Small intestine (tissue), 16 donors: ENCODE results near the gene COLEC11. TPM values are rescaled to one million over a fixed set of nuclear protein-coding genes. Genes with fewer than 3 reads are reported as not detected.

Experiments
- DNase-seq, 2 donors: peaks; one replicate each; pipeline versions ENCODE4 v3.0.0 to v3.0.0-alpha.2; 2013
- FAIRE-seq: peaks from 2 replicates; lab custom pipeline; 2012; peaks lifted over from hg19 to GRCh38; lab: Jason Lieb, UNC
- H3K27ac ChIP-seq, 3 donors: one replicate each; pipeline ENCODE4 v1.5.1; 2013; ENCODE audit warnings: low read length in 2 of 3, mild to moderate bottlenecking in 2 of 3, control low read depth in 1 of 3, inconsistent platforms in 1 of 3, low read depth in 1 of 3, moderate library complexity in 1 of 3
- H3K27me3 ChIP-seq, 3 donors: one replicate each; pipeline ENCODE4 v1.6.1; 2013; ENCODE audit warnings: low read length in 3 of 3, inconsistent platforms in 1 of 3; ENCODE audit not compliant: control insufficient read depth in 3 of 3, insufficient read depth in 3 of 3
- H3K36me3 ChIP-seq, 3 donors: one replicate each; pipeline ENCODE4 v1.6.1; 2013; ENCODE audit warnings: low read length in 3 of 3, inconsistent platforms in 1 of 3, low read depth in 1 of 3, mild to moderate bottlenecking in 1 of 3, moderate library complexity in 1 of 3; ENCODE audit not compliant: control insufficient read depth in 3 of 3, insufficient read depth in 2 of 3
- H3K4me1 ChIP-seq, 3 donors: one replicate each; pipeline ENCODE4 v1.6.1; 2013; ENCODE audit warnings: low read length in 2 of 3, inconsistent platforms in 1 of 3, low read depth in 1 of 3, mild to moderate bottlenecking in 1 of 3, moderate library complexity in 1 of 3; ENCODE audit not compliant: control insufficient read depth in 3 of 3, insufficient read depth in 2 of 3
- H3K4me3 ChIP-seq, 3 donors: one replicate each; pipeline ENCODE4 v1.5.1; 2013; ENCODE audit warnings: low read length in 3 of 3, control low read depth in 1 of 3, inconsistent platforms in 1 of 3, low read depth in 1 of 3, mild to moderate bottlenecking in 1 of 3, moderate library complexity in 1 of 3
- H3K9me3 ChIP-seq, 2 donors: one replicate each; pipeline ENCODE4 v1.6.1; 2013; ENCODE audit warnings: low read depth in 1 of 2, low read length in 1 of 2; ENCODE audit not compliant: control insufficient read depth in 2 of 2, insufficient read depth in 1 of 2
- WGBS, 3 donors: extraction: QIAGEN DNeasy Blood & Tissue Kit; methylation state at CpG; one replicate each; pipeline ENCODE4 v1.1.7; 2013; 5-methylcytosine and 5-hydroxymethylcytosine counted together
- long read RNA-seq, 10 donors: transcript quantifications; one replicate each; lab custom pipeline, GENCODE V29; 2026
- polyA plus RNA-seq, 4 donors: library from polyadenylated mRNA; stranded (reverse) in 3 of 4; unstranded in 1 of 4; fragments of 200-250 nt in 3 of 4; fragments of 120-200 nt in 1 of 4; gene quantifications; one replicate each; pipeline versions ENCODE4 v1.2.1 to v1.2.3, GENCODE V29; 2013
- donor health status: healthy with polysubstance abuse.
- donor health status: control.
- donor health status: control.
- donor health status: Bipolar disorder and iron deficiency.
- donor health status: healthy.

COLEC11 gene
- polyA plus RNA-seq = 1 to 10 TPM in 3 of 4 donors, not detected in 1; 1.0 to 4.1 (median 2.2) TPM
- long read RNA-seq, donor 1 = 0 reads
- long read RNA-seq, donor 2, partial matches to known transcripts = 40 of 40 reads
- long read RNA-seq, donor 2, other reads (novel, unspliced or antisense) = 0 of 40 reads
- long read RNA-seq, donor 3, partial matches to known transcripts = 0 of 1 reads
- long read RNA-seq, donor 3, other reads (novel, unspliced or antisense) = 0 of 1 reads
- long read RNA-seq, donor 4 = 0 reads
- long read RNA-seq, donor 5, partial matches to known transcripts = 81 of 83 reads
- long read RNA-seq, donor 5, other reads (novel, unspliced or antisense) = 0 of 83 reads
- long read RNA-seq, donor 6, partial matches to known transcripts = 0 of 1 reads
- long read RNA-seq, donor 6, other reads (novel, unspliced or antisense) = 0 of 1 reads
- long read RNA-seq, donor 7 = 0 reads
- long read RNA-seq, donor 8 = 0 reads
- long read RNA-seq, donor 9, partial matches to known transcripts = 22 of 22 reads
- long read RNA-seq, donor 9, other reads (novel, unspliced or antisense) = 0 of 22 reads
- long read RNA-seq, donor 10, partial matches to known transcripts = 207 of 213 reads
- long read RNA-seq, donor 10, other reads (novel, unspliced or antisense) = 6 of 213 reads

GRCh38 chr2:3594493-3595281, at the start of gene COLEC11:
Gene COLEC11, plus strand, starts transcription at chr2:3595112. Its CDS starts 9,229 bp downstream, at chr2:3604341.
- Histone ChIP-seq H3K27ac (no peak within 1 kb of the TSS), H3K27me3 (no peaks in the 10 kb centered on the region), H3K4me1 (peaks cover 0 to 6% (median 0%) of the 10 kb centered on the region in 3 donors), H3K4me3 (peak within 1 kb of the TSS in 1 of 3 donors; percentile 18), H3K36me3 (no peaks in the 10 kb centered on the region), H3K9me3 (no peaks in the 10 kb centered on the region)
- DNase-seq (peak in 1 of 2 donors; percentile 13), FAIRE-seq (no peak)
- 36 to 70% (median 66%) methylated on average over 35 to 40 of the region's 40 CpGs for WGBS, 3 donors

GRCh38 chr2:3545788-3546478, 49.0 kb upstream of the COLEC11 start:
- H3K9me3 ChIP-seq = no peaks in the 10 kb centered on the region
- DNase-seq = no peak
- peaks cover 16 to 57% (median 29%) of the 10 kb centered on the region in 3 donors for H3K36me3 ChIP-seq
- no peak for FAIRE-seq
- no peak overlapping the region for H3K4me3 ChIP-seq
- 81 to 90% (median 90%) methylated on average over 10 of the region's 10 CpGs for WGBS, 3 donors
- H3K4me1 ChIP-seq = no peaks in the 10 kb centered on the region
- no peaks in the 10 kb centered on the region for H3K27me3 ChIP-seq
- H3K27ac ChIP-seq = no peak overlapping the region

- DNase-seq = no peak
- no peak overlapping the region for H3K4me3 ChIP-seq
- 95 to 98% (median 95%) methylated on average over 2 of the region's 2 CpGs for WGBS, 3 donors
- H3K27ac ChIP-seq = no peak overlapping the region
- no peak for FAIRE-seq
- peaks cover 25 to 65% (median 33%) of the 10 kb centered on the region in 3 donors for H3K36me3 ChIP-seq
- no peaks in the 10 kb centered on the region for H3K4me1 ChIP-seq
- H3K27me3 ChIP-seq = no peaks in the 10 kb centered on the region
- H3K9me3 ChIP-seq = no peaks in the 10 kb centered on the region
Measured at GRCh38 chr2:3547915-3548314, 47.0 kb upstream of the COLEC11 start.

- H3K9me3 ChIP-seq = no peaks in the 10 kb centered on the region
- no peak overlapping the region for H3K4me3 ChIP-seq
- no peak overlapping the region for H3K27ac ChIP-seq
- peaks cover 0 to 6% (median 2%) of the 10 kb centered on the region in 3 donors for H3K4me1 ChIP-seq
- FAIRE-seq = no peak
- peaks cover 26 to 52% (median 28%) of the 10 kb centered on the region in 3 donors for H3K36me3 ChIP-seq
- DNase-seq = no peak
- 90 to 91% (median 91%) methylated on average over 10 of the region's 10 CpGs for WGBS, 3 donors
- no peaks in the 10 kb centered on the region for H3K27me3 ChIP-seq
Measured at GRCh38 chr2:3553946-3554345, 41.0 kb upstream of the COLEC11 start.

- peak in 1 of 2 donors; percentile 9 for DNase-seq
- WGBS, 3 donors = 0 to 1% (median 0%) methylated on average over 39 to 40 of the region's 40 CpGs
- peak overlapping the region; percentile 71 to 92 (median 79) for H3K4me3 ChIP-seq
Measured at GRCh38 chr2:3557639-3558204, 37.2 kb upstream of the COLEC11 start.

GRCh38 chr2:3558205-3559014, 36.5 kb upstream of the COLEC11 start, which contains the start of gene RNASEH1:
Gene RNASEH1, minus strand, starts transcription at chr2:3558333. Its CDS starts 73 bp downstream, at chr2:3558260.
- Histone ChIP-seq H3K4me1 (peaks cover 0 to 8% (median 2%) of the 10 kb centered on the region in 3 donors), H3K36me3 (peaks cover 9 to 22% (median 10%) of the 10 kb centered on the region in 3 donors), H3K27me3 (no peaks in the 10 kb centered on the region), H3K4me3 (peak within 1 kb of the TSS; percentile 71 to 92 (median 79)), H3K9me3 (no peaks in the 10 kb centered on the region), H3K27ac (peak within 1 kb of the TSS; percentile 85 to 97 (median 96))
- FAIRE-seq (no peak), DNase-seq (peak; percentile 98 to 100)
- WGBS, 3 donors = 0 to 1% (median 1%) methylated on average over 57 to 67 of the region's 67 CpGs

More at GRCh38 chr2:3557639-3558204, 37.2 kb upstream of the COLEC11 start:
- Histone ChIP-seq H3K27me3 (no peaks in the 10 kb centered on the region), H3K9me3 (no peaks in the 10 kb centered on the region), H3K36me3 (peaks cover 9 to 28% (median 10%) of the 10 kb centered on the region in 3 donors), H3K27ac (peak overlapping the region; percentile 74 to 97 (median 96)), H3K4me1 (peaks cover 0 to 8% (median 2%) of the 10 kb centered on the region in 3 donors)
- no peak for FAIRE-seq

- WGBS, 3 donors = 83 to 90% (median 87%) methylated on average over 5 of the region's 5 CpGs
- peaks cover 0 to 4% (median 0%) of the 10 kb centered on the region in 3 donors for H3K36me3 ChIP-seq
- peaks cover 0 to 2% (median 0%) of the 10 kb centered on the region in 3 donors for H3K4me1 ChIP-seq
- no peak overlapping the region for H3K27ac ChIP-seq
- FAIRE-seq = no peak
- H3K9me3 ChIP-seq = no peaks in the 10 kb centered on the region
- no peaks in the 10 kb centered on the region for H3K27me3 ChIP-seq
- no peak for DNase-seq
- H3K4me3 ChIP-seq = no peak overlapping the region
Measured at GRCh38 chr2:3563521-3563976, 31.4 kb upstream of the COLEC11 start.
